Panc1 (cell line): ENCODE results near the gene LRRC42.

Experiments
- CTCF ChIP-seq: fragments of 450-650 bp; IDR thresholded peaks from 2 replicates; pipeline ENCODE4 v1.5.1; 2017; ENCODE audit warnings: mild to moderate bottlenecking
- POLR2AphosphoS5 ChIP-seq: IDR thresholded peaks from 2 replicates; pipeline ENCODE4 v1.6.1; 2012; ENCODE audit warnings: mild to moderate bottlenecking, low read depth, low read length, moderate library complexity
- REST ChIP-seq, 2 experiments: IDR thresholded peaks; 2 replicates each; pipeline ENCODE4 v1.6.1; 2011 to 2012; ENCODE audit warnings: low read depth in 2 of 2, control low read depth in 1 of 2, low read length in 1 of 2, mild to moderate bottlenecking in 1 of 2, moderate library complexity in 1 of 2; ENCODE audit not compliant: insufficient read depth in 1 of 2
- TCF7L2 ChIP-seq: IDR thresholded peaks from 2 replicates; pipeline ENCODE4 v1.6.1; 2011; ENCODE audit warnings: mild to moderate bottlenecking, low read depth, low read length, inconsistent platforms

GRCh38 chr1:53992085-53992874, 46.1 kb downstream of the LRRC42 start:
- no peak for TF ChIP-seq POLR2AphosphoS5
- no peak for TF ChIP-seq CTCF
- no peak for TF ChIP-seq REST (IDR thresholded peaks at IDR 0.05; ENCODE audit: insufficient read depth in 1 of 2, low read depth in 2 of 2, low read length in 1 of 2)
- no peak for TF ChIP-seq TCF7L2
